DMS 273 treated with DMSO at 0.1 percent for 48 hours (cell line): Measurements from ENCODE around the gene BDH2.
A peak's percentile ranks its signal among the peaks of the same experiment; 100 is the strongest.

ENCODE experiments used
- DNase-seq: peaks from one replicate; lab custom pipeline; 2025; lab: John Stamatoyannopoulos, UW

The BDH2 gene

DNA sequence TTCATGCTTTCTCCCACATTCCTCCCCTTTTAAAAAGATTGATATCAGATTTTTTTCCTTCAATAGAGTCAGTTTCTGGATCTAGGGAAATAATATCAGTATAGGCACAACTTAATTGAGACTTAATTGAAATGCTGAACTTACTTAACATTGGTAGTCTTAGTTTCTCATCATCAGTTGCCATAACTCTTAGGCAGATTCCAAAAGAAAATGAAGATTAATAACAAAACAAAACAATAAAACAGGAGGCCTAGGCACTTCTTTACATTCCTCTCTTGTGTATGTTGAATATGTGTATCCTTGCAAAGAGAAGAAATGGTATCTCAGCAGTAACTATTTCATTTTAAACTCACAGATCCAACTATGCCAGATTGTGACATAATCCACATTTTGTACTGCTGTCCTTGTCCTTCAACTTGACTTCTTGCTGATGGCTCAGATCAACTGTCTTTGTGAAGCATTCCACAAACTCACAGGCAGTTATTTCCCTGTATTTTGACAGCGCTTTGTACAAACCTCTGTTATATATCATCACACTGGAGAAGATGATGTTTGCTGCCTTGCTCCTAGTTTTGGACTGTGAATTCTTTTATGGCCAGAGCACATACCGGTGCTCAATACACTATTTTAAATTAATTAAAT lies 14.0 kb downstream of the BDH2 start:
- DNase-seq = no peak

DNA sequence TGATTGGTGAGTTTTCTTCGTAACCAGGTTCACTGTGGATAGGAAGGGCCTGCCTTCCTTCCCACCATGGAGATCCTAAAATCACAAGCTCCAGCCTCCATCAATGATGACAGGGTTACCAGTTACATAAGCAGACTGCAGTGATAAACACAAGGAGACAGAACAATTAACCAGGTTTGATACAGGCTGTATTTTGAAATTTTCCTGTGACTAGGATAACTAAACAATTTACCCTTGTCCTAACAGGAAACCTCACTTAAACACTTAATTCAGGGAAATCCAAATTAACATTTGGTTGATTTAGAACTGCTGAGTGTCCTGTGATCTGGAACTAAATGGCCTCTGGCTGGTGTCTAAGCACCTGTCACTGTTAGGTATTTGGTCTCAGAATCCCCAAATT lies 20.0 kb downstream of the BDH2 start:
- DNase-seq = no peak

DNA sequence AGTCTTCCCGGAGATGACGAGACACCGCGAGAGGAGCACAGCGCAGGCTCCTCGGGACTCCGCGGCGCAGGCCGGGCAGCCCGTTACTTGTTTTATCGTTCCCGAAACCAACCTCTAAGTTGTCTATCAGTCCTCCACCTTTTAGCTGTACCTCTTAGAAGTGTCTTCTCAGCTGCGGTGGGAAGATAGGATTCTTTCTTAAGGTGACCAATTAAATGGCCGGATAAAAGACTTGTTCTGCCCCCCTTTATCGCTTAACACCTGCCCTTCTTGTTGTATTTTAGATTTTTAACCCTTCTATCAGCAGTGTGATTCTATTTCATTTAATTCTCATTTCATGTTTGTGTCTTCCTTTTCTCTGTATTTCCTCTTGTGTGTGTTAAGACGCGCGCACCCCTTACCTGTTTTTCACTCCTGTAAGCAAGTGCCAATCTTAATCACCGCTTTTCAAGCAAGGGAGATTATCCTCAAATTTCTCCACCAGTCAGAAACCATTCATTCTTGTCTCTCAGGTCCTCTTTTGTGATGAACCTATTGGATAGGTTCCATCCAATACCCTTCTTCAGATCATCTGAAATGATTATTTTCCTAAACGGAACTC lies 22.8 kb downstream of the BDH2 start, which contains the start of gene SLC9B2:
TSS of gene SLC9B2 (minus strand) at position 15 of the 601 bp plus-strand sequence. CDS start 9,211 bp downstream, outside the sequence.
- DNase-seq = no peak

DNA sequence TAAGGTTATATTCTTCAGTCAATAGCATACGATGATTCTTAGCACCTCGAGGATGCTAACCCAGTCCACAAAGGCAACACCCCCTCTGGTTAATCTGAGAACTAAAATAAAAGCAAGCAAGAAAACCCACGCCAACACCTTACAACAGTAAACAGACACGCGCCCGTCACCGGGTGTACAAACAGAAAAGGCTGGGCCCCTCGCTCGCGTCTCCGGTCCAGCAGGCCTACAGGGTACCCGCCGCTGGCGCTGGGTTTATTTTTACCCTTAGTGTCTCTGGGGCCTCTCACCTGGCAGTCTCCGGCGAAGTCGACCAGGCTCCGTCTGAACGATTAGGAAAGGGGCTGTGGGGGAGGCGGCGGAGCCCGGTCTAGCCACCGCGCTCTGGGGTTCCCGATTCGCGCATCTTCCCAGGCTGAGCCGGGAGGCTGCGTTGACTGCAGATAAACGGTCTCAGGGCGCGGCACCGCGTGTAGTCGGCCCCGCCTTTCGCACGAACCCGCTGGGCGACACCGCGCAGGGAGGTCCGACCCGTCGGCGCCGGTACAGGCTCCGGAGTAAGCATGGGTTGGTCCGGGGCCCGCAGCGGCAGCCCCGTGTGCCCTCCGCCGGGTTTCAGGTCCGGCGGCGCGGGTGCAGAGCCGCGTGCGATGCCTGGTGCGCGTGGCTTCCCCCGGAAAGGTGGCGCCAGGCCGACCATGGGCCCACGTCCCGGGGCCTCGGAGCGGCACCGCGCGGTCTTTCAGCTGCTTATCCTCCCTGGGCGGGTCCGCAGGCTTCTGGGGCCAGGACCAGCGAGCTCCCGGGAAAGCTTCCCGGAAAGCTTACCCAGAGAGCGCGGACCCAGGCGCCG lies 23.5 kb downstream of the BDH2 start:
- DNase-seq = no peak

DNA sequence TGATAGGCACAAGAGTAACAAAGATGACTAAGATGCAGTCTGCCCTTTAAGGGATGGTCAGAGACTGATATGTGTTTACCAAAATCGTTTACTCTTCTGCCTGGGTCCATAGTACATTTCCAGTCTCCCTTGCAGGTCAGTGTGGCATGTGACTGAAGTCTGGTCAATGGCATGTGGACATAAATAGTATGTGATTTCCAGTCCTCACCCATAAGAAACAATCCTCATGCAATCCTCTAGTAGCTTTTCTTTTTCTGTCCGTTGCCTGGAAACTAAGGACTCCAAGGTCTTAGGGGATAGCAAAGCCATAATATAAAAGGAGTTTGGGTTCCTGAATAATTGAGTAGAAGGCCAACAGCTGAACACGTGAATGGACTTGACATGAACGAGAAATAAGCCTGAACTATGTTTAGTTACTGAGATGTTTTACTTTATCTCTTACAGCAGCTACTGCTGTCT lies 24.2 kb downstream of the BDH2 start:
- DNase-seq = peak; percentile 13

DNA sequence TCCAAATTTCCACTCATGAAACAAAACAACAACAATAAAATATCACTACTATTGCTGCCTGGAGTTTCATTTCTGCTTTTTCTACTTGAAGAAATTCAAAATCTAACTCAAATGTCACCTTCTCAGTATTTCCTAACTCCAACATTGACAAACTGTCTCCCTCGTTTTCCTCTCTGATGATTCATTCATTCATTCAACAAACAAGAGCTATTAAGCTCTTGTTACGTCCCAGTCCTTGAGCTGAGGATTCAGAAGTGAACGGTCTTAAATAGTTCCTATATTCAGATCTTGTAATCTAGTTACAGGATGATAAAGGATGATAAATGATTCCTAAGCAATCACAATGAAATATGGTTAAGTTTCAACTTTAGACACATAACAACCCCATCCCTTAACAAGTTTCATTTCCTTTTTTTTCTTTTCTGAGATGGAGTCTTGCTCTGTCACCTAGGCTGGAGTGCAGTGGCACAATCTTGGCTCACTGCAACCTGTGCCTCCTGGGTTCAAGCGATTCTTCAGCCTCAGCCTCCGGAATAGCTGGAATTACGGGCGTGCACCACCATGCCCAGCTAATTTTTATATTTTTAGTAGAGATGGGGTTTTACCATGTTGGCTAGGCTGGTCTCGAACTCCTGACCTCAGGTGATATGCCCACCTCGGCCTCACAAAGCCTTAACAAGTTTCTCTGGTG lies 24.7 kb downstream of the BDH2 start:
- no peak for DNase-seq

DNA sequence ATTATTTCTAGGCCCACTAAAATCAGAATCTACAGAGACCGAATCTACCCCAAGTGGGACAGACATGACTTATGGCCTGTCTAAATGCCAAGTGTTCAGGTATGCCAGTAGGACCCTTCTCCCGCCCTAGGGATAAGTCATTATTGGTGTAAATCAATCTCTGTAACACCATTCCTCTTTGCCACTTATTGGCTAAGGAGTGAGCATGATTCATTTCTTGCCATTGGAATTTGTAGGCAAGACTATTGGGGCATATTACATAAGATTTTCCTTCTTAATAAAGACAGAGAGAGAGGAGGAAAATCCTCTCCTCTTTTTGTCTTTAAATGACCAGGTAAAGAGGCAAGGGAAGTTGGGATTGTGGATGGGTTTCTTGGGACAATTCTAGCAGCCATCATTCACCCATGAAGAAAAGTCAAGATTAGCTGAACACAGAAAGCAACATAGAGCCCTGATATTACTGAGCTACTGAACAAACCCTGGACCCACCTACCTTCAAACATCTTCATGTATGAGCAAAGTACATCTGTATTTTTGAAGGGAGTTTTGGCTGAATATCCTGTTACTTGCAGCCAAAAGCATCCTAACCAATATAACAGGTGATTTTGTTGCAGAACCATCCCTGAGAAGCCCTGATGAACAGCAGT lies 25.7 kb downstream of the BDH2 start:
- no peak for DNase-seq

DNA sequence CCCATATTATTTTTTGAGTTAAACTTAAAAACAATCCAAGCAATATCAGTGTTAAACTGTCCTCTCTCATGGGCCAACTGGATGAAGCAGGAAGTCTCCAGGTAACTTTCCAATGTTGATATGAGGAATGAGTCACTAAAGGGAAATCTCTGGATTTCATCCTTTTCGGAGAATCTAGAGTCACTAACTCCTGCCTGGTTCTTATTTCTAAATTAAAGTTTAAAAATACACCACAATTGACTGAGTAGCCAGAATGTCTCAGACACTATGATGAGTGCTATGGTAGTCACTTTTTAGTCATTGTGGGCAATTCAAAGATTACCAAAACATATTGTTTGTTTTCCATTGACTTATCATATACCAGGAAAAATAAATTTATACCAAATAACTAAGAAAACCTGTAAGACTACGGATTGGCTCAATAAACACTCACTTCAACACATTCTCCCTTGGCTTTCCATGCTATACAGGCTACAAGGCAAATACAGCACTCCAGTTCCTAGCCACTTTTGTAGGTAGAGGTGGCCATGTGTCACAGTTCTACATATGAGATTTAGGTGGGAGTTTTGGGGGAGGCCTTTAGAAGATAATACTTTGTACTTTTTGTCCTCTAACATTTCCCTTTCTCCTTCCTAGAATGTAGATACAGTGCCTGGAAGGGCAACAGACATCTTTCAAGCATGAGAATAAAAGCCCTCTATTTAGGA lies 31.6 kb downstream of the BDH2 start:
- DNase-seq = no peak

DNA sequence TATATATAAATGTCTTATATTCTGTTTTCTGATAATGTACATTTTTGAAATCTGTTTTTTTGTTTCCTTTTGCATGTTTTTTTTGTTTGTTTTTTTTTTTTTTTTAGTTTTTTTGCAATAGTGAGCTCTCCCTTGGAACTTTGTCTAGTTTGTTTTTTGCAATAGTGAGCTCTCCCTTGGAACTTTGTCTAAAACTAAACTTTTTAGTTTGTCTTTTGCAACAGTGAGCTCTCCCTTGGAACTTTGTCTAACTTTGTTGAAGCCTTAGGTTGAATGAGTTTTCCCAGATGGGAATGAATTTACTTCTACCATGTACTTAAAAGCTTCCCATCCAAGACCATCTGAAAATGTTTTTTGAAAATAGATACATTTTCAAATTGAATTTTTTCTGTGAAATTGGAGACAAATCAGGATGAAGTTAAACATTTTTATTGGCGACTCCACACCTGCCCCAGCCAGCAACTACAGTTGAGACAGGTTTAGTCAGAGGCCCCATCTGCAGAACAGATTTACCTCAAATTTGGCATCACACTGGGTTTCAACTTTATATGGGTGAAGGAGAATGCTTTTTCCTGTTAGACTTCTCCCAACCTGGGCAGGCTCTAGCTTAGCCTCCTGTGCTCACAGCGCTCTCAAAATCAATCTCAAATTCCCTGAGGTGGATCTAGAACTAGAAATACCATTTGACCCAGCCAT lies 39.0 kb downstream of the BDH2 start:
- no peak for DNase-seq

DNA sequence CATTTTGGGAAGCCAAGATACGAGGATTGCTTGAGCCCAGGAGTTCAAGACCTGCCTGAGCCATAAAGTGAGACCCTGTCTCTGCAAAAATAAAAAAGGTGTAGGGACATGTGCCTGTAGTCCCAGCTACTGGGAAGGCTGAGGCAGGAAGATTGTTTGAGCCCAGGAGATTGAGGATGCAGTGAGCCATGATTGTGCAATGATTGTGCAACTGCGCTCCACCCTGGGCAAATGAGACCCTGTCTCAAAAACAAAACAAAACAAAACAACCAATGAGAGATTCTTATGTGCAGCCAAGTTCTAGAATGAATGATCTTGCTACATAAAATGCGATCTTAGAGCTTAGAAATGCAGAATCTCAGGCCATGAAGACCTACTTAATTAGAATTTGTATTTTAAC lies 45.6 kb downstream of the BDH2 start:
- DNase-seq = no peak

DNA sequence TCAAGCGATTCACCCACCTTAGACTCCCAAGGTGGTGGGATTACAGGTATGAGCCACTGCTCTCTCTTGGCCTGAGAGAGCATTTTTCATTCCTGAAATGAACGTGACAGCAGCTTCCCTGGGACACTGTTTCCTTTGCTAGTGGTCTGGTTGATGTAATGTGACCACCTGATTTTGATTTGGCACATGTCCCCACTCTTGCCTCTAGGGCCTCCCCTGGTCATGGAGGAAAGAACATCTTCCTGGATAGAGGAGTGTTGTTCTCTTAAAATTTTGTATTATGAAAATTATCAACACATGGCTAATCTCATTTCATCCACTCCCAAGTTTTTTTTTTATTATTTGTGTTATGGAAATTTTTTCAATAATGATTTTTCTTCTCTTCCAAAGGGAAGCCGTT lies 46.9 kb downstream of the BDH2 start:
- DNase-seq = no peak

DNA sequence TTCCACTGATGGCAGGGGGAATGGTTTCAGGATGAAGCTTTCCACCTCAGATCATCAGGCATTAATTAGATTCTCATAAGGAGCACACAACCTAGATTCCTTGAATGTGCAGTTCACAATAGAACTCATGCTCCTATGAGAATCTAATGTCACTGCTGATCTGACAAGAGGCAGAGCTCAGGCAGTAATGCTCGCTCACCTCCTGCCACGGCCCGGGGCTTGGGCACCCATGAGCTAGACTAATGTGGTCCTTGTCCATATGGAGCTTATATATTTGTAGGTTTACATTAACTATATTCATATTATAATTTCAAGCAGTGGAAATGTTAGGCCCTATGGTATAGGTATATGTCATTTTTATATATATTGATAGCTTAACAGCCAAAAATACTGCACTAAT lies 47.5 kb downstream of the BDH2 start:
- DNase-seq = no peak

DNA sequence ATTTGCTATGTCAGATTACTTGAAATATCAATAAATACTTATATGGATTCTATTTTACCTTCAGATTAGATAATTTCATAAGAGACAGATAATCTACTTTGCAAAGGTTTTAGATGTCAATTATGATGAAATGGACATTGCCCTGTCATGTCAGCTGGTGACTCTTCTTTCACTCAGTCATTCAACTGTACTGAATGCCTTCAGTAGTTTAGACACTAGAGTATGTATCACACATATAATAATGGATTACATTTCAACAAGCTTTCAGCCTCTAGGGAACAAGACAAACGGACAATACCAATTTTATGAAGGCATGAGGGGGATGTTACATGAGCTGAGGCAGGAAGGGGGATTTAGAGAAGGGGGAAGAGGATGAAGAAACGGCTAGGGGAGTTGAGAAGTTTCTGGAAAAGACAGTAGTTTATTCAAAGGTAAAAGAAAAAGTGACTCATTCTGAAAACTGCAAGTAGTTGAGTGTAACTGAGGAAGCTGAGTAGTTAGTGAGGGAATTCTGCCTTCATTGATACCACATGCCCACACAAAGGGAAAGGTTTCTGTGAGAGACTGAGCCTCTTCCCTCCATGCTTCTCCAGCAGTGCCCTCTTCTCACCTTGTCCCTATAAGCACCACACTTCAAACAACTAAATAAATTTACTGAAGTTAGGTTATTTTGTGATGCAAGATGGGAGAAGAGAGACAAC lies 48.7 kb downstream of the BDH2 start:
- DNase-seq = no peak

DNA sequence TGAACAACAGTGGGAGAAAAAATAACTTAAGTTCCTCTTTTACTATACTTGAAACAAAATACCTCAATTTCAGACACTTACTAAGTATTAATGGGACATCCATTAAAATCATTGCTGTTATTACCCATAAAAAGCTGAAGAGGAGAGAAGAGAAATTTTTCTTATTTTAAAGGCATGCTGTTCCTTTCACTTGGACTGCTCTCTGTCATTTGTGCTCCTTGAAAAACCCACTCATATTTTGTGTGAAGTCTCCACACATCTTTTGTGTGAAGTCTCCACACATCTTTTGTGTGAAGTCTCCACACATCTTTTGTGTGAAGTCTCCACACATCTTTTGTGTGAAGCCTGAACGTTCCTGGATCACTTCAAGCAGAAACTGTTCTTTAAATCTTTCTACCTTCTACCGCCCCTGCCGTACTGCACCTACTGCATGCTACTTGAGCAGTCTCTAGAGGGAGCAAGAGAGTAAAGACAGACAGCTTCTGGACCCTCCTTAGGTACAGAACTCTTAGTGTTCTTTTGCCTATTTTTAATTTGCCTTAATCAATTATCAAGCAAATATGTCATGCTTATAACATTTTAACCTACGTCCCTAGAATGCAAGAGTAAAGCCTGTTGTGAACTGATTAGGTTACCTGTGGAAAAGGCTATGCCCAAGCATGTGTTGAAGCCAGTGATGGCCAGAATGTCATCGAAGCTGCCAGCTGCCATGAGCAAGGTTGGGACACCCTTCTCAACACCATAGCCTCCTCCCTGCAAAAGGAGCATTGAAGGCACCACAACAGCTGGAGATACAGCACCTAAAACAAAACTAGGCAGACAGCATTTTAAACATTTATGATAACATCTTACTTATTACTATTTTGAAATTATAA lies 53.0 kb downstream of the BDH2 start:
- no peak for DNase-seq

DNA sequence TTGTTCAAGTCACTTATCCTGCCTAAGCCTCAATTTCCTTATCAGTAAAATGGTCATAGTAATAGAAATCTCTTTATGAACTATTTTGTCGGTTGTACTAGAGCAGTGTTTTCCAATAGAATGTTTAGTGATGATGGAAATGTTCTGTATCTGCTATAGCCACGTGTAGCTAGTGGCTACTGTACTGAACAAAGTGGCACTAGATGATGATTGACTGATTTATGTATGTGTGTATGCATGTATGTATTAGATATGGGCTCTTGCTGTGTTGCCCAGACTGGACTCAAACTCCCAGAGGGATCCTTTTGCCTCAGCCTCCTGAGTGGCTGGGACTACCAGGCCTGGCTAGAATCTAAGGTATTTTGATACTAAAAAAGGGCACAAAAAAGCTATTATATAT lies 55.5 kb downstream of the BDH2 start:
- no peak for DNase-seq

DNA sequence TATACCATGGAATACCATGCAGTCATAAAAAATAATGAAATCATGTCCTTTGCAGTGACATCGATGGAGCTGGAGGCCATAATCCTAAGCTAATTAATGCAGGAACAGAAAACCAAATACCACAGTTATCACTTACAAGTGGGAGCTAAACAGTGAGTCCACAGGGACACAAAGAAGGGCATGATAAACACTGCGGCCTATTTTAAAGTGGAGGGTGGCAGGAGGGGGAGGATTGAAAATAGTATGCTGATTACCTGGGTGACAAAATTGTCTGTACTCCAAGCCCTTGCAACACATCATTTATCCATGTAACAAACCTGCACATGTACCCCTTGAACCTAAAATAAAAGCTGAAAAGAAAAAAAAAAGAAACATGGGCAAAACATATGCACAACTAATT lies 63.5 kb downstream of the BDH2 start:
- no peak for DNase-seq

DNA sequence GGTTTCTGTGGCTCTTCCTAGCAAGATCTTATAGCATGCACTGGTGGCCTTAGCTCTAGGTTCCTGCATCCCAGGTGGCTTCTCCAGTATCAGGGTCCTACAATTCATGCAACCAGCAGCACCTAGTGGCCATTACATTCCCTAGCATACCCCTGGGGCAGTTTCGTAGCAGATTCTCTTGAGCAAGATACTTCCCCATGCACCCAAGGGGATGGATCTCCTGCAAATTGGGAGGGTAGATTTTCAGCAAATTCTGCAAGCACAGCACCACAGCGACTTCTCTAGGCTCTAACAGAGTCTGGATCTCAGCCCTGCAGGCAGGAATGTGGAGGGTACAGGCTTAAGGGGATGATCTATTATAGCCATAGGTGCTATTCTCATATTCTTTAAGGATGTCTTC lies 67.1 kb downstream of the BDH2 start:
- no peak for DNase-seq

DNA sequence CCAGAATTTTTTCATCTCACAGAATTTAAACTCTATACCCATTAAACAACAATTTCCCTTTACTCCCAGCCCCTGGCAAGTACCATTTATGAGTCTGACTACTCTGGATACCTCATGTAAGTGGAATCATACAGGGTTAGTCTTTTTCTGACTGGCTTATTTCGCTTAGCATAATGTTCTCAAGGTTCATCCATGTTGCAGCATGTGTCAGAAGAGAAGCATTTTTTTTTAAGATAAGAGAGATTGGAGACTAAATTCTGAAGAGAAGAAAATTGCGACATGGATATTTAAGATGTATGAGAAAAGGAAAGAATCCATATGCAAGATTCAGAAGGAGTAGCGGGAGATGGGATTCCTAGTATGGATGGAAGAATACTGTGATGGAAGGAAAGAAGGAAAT lies 68.8 kb downstream of the BDH2 start:
- no peak for DNase-seq

DNA sequence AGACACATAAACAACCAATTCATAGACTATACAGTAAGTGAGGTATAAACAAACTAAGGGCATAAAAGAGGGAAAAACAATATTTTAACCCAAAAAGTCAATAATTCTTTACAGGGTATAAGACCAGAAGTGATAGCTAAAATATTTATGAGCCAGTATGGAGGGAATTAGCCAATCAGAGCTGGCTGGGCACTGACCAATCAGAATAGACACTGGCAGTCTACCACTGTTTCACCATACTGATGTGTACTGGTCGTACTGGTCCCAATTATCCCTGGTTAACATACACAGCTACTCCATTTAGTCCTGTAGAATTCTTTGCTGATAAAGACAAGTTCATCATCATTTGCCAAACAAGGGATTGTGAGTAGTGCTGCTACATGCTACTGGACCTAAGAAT lies 70.3 kb downstream of the BDH2 start:
- DNase-seq = no peak
